ENCODE results near the gene TMEM126B.

TMEM126B gene

GRCh38 chr11:85658180-85658579 is 29.8 kb downstream of the TMEM126B start:
- no peak for DNase-seq (ENCODE audit: low spot score)
- ChIA-PET CTCF (no interaction called here), POLR2A (ENCODE audit: low non-redundant PET) (no interaction called here)
- TF ChIP-seq CTCF (conservative IDR thresholded peaks at IDR 0.05; ENCODE audit: low read depth): no peak
- no peak overlapping the region for H3K27ac ChIP-seq

DNA sequence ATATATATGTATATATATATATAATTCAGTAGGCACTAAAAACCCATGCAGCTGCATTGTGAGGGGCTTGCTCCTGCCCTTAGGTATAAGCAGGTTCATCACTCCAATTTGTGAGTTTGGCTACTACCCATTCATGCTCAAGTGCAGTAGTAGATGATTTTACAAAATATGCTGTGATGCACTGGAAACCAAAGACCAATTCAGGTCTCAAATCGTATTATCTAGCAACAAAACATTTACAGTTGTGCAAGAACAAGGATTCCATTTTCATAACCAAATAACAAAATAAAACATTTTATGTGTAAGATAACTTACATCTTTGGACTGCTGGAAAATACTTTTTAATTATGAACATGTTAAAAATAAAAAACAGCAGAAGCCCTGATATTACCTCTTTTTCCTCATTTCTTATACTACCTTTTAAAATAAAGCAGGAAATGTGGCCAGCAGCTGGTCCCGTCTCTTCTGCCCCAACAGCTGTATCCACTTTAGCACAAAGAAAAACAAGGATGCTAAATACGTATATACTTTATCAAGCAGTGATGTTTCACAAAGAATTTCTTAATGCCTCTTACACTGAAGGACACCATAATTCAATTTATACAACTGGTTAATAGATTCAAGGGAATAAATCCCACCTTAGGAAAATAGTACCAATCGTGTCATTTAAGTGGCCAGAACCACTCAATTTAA is 33.7 kb downstream of the TMEM126B start:
- ChIA-PET CTCF (no interaction called here), POLR2A (ENCODE audit: low non-redundant PET) (no interaction called here)
- DNase-seq (ENCODE audit: low spot score): no peak

DNA sequence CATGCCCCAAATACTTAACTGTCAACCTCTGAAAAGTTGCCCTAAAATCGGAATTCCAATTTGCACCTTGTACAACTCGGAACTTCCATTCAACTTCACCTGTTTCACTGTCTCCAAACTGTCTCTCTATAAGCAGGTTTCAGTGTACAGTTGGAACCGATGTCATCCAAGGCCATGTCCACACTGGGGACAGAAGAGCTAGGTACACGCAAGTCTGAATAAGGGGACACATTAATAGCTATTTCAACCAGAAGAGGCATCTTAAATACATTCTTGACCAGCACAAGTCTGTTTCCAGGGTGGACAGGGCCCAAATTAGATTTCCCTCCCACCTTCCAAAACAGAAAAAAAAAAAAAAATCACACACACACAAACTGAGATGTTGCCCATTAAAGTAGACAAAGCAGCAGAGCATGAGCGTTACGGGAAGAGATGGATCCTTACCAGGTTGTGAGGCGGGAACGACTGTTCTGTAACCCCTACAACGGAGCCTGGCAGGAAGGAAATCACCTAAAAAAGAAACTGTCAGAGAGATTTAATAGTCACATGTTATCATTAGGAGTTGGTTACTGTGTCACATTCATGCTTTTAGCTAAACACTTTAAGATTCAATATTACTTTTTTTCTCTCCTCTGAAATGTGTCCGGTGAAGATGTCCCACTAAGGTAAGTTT is 34.8 kb downstream of the TMEM126B start:
- no peak for TF ChIP-seq CTCF (conservative IDR thresholded peaks at IDR 0.05; ENCODE audit: low read depth)
- POLR2A ChIA-PET (ENCODE audit: low non-redundant PET): interaction anchor here (0.7 kb wide), 1 partner anchor 16 kb away, joined by 3 read pairs; no protein-coding TSS in a partner anchor
- CTCF ChIA-PET: interaction anchor here (1.3 to 1.4 kb wide), 2 partner anchors 8 to 192 kb away, joined by 5 to 6 read pairs; partner anchors contain the start of gene CCDC83
- H3K27ac ChIP-seq: peak overlapping the region; percentile 93
- DNase-seq (ENCODE audit: low spot score): no peak

More for the DNA sequence above, 33.7 kb downstream of the TMEM126B start:
- no peak for TF ChIP-seq CTCF (conservative IDR thresholded peaks at IDR 0.05; ENCODE audit: low read depth)
- H3K27ac ChIP-seq: no peak overlapping the region

GRCh38 chr11:85663753-85664614 is 35.6 kb downstream of the TMEM126B start:
- TF ChIP-seq CTCF (conservative IDR thresholded peaks at IDR 0.05; ENCODE audit: low read depth): peak; percentile 60
- ChIA-PET POLR2A (ENCODE audit: low non-redundant PET) (interaction anchor here (0.7 kb wide), 1 partner anchor 17 kb away, joined by 3 read pairs; no protein-coding TSS in a partner anchor), CTCF (interaction anchor here (0.6 to 1.4 kb wide), 5 partner anchors 9 to 1840 kb away, joined by 3 to 6 read pairs (median 4); partner anchors contain the start of gene CCDC83)
- H3K27ac ChIP-seq: peak overlapping the region; percentile 93
- peak; percentile 38 for DNase-seq (ENCODE audit: low spot score)

DNA sequence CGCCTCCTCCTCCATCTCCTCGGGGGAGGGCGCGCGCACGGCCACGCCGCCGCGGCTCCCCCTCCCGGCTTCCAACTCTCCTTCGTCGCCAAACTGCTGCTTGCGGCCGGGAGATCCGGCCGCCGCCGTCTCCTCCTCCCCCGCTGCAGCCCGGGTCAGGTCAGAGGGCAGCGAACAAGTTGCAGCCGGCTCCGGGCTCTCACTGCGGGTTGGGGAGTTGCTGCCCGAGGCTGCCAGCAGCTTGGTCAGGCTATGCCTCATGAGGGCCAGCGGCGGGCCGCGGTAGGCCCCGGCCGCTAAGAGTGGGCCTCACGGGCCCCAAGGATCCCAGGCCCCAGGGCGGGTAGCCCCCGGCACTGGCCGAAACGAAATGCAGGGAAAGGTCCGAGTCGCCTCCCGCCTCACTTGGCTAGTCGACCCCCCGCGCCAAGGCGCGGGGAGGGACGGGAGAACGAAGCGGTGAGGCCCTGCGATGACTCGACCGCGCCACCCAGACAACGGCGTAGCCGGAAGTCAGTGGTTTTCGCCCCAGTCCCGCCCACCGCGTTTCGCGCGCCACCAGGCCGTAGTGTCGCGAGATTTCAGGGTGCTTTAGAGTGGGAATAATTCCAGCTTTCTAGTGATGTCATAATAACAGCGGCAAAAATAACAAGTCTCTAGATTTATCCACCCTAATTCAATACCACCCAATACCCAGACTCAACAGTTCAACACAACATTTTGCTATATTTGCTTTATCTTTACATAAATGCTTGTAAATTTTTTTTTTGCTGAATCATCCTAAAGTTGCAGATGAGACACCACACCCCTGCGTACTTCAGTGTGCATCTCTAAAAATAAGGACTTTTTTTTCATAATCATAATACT is 36.5 kb downstream of the TMEM126B start, which contains the start of gene CREBZF:
CREBZF (minus strand) TSS at position 515 of the 867 bp plus-strand sequence; CDS start at position 261, 254 bp downstream.
- peak; percentile 94 for DNase-seq (ENCODE audit: low spot score)
- CTCF ChIA-PET: interaction anchor here (0.6 to 0.7 kb wide), 5 partner anchors 146 to 1841 kb away, joined by 3 to 4 read pairs (median 4); no protein-coding TSS in a partner anchor
- H3K27ac ChIP-seq: peak within 1 kb of the TSS; percentile 93
- no peak for TF ChIP-seq CTCF (conservative IDR thresholded peaks at IDR 0.05; ENCODE audit: low read depth)
- POLR2A ChIA-PET (ENCODE audit: low non-redundant PET): no interaction called here

Measured in RWPE1 (cell line).